ENCODE data around the gene WIPF2.

GRCh38 chr17:40198576-40198975, 20.5 kb upstream of the WIPF2 start:
- TF ChIP-seq, protein P1, sequence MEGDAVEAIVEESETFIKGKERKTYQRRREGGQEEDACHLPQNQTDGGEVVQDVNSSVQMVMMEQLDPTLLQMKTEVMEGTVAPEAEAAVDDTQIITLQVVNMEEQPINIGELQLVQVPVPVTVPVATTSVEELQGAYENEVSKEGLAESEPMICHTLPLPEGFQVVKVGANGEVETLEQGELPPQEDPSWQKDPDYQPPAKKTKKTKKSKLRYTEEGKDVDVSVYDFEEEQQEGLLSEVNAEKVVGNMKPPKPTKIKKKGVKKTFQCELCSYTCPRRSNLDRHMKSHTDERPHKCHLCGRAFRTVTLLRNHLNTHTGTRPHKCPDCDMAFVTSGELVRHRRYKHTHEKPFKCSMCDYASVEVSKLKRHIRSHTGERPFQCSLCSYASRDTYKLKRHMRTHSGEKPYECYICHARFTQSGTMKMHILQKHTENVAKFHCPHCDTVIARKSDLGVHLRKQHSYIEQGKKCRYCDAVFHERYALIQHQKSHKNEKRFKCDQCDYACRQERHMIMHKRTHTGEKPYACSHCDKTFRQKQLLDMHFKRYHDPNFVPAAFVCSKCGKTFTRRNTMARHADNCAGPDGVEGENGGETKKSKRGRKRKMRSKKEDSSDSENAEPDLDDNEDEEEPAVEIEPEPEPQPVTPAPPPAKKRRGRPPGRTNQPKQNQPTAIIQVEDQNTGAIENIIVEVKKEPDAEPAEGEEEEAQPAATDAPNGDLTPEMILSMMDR (conservative IDR thresholded peaks at IDR 0.05), result no peak
- no peak for TF ChIP-seq EZH2 (IDR thresholded peaks at IDR 0.05; ENCODE audit: low read depth)

Measured in PC-9 (cell line).